B cell (primary cell): ENCODE results near the gene GNG2. TPM values are rescaled to one million over a fixed set of nuclear protein-coding genes. Genes with fewer than 3 reads are reported as not detected.

Source experiments
- ATAC-seq: fragments of 200-7000 bp; cut with Tn5 transposase; one replicate; pipeline ENCODE4 v1.10.0; 2021; ENCODE audit warnings: low read depth, mild to moderate bottlenecking, moderate number of reproducible peaks, moderate library complexity
- CTCF ChIA-PET: fragments of 350-600 bp; sonication (Branson Sonifier 250); formaldehyde crosslinking; loops from one replicate; lab custom pipeline; 2021; ENCODE audit warnings: antibody characterized with exemption, inconsistent platforms; lab: Charles Lee
- POLR2A ChIA-PET: fragments of 350-600 bp; sonication (Branson Sonifier 250); formaldehyde crosslinking; loops from one replicate; lab custom pipeline; 2021; ENCODE audit warnings: antibody characterized with exemption; lab: Charles Lee
- DNase-seq: peaks from one replicate; pipeline ENCODE4 v3.0.0; 2013
- H2AFZ ChIP-seq: 2 replicates; pipeline ENCODE4 v1.6.1; 2012; ENCODE audit warnings: mild to moderate bottlenecking, low read depth, low read length; ENCODE audit not compliant: insufficient read depth, poor library complexity, severe bottlenecking
- H3K27ac ChIP-seq, 2 donors: 1 replicate in 1 of 2; 2 replicates in 1 of 2; pipeline ENCODE4 v1.5.1; 2012 to 2013; ENCODE audit warnings: low read length in 2 of 2, mild to moderate bottlenecking in 2 of 2, moderate library complexity in 1 of 2
- H3K27me3 ChIP-seq, 4 experiments: fragments of 200-600 bp in 1 of 4; sonication (generic) in 1 of 4; replicated peaks in 1 of 4; 1 replicate in 2 of 4; 2 replicates in 2 of 4; pipeline versions ENCODE4 v1.6.1 to v1.7.0; 2013 to 2016; ENCODE audit warnings: low read length in 3 of 4, mild to moderate bottlenecking in 2 of 4, mixed read lengths in 1 of 4, moderate library complexity in 1 of 4; ENCODE audit not compliant: insufficient read depth in 4 of 4, control insufficient read depth in 3 of 4; ENCODE audit errors: control extremely low read depth in 1 of 4
- H3K36me3 ChIP-seq, 2 experiments: replicated peaks in 1 of 2; 1 replicate in 1 of 2; 2 replicates in 1 of 2; pipeline versions ENCODE4 v1.6.1 to v1.7.1; 2013; ENCODE audit warnings: low read length in 1 of 2; ENCODE audit not compliant: insufficient read depth in 2 of 2, control insufficient read depth in 1 of 2; ENCODE audit errors: control extremely low read depth in 1 of 2, extremely low read depth in 1 of 2
- H3K4me1 ChIP-seq, 2 donors: fragments of 200-600 bp in 1 of 2; sonication (generic) in 1 of 2; 1 replicate in 1 of 2; 2 replicates in 1 of 2; pipeline versions ENCODE4 v1.5.1 to v1.6.1; 2013 to 2017; ENCODE audit warnings: low read length in 2 of 2; ENCODE audit not compliant: control insufficient read depth in 2 of 2, insufficient read depth in 2 of 2
- H3K4me2 ChIP-seq: replicated peaks from 2 replicates; pipeline ENCODE3; 2012; ENCODE audit warnings: mild to moderate bottlenecking, low read depth, low read length; ENCODE audit not compliant: poor library complexity, severe bottlenecking
- H3K4me3 ChIP-seq, 5 experiments: fragments of 200-600 bp in 1 of 5; sonication (generic) in 1 of 5; 1 replicate in 3 of 5; 2 replicates in 2 of 5; pipeline versions ENCODE4 v1.5.1 to v1.7.0; 2011 to 2016; ENCODE audit warnings: low read length in 4 of 5, mild to moderate bottlenecking in 4 of 5, low read depth in 2 of 5, control low read depth in 1 of 5, moderate library complexity in 1 of 5; ENCODE audit not compliant: insufficient read depth in 1 of 5; ENCODE audit errors: control extremely low read depth in 1 of 5, extremely low read depth in 1 of 5
- H3K79me2 ChIP-seq: fragments of 200-600 bp; sonication (generic); one replicate; pipeline ENCODE4 v1.6.0; 2016; ENCODE audit warnings: low read length; ENCODE audit not compliant: control insufficient read depth, insufficient read depth
- H3K9ac ChIP-seq: fragments of 200-600 bp; sonication (generic); 2 replicates; pipeline ENCODE4 v1.6.1; 2017; ENCODE audit warnings: mild to moderate bottlenecking, low read length, moderate library complexity
- H3K9me3 ChIP-seq, 3 donors: one replicate each; pipeline versions ENCODE4 v1.6.1 to v1.7.1; 2013; ENCODE audit warnings: low read length in 2 of 3; ENCODE audit not compliant: control insufficient read depth in 2 of 3, insufficient read depth in 1 of 3; ENCODE audit errors: control extremely low read depth in 1 of 3
- H4K20me1 ChIP-seq: 2 replicates; pipeline ENCODE4 v1.6.0; 2012; ENCODE audit warnings: mild to moderate bottlenecking, low read length; ENCODE audit not compliant: insufficient read depth, control insufficient read depth, poor library complexity, severe bottlenecking
- H3K27ac Mint-ChIP-seq: one replicate; pipeline ENCODE4 v1.8.0; 2021; ENCODE audit warnings: mixed read lengths
- H3K27me3 Mint-ChIP-seq: one replicate; pipeline ENCODE4 v1.8.0; 2021; ENCODE audit warnings: mixed read lengths
- H3K4me1 Mint-ChIP-seq: one replicate; pipeline ENCODE4 v1.8.0; 2021; ENCODE audit warnings: mixed read lengths
- H3K4me3 Mint-ChIP-seq: one replicate; pipeline ENCODE4 v1.8.0; 2021; ENCODE audit warnings: mixed read lengths
- H3K9me3 Mint-ChIP-seq: one replicate; pipeline ENCODE4 v1.8.0; 2022; ENCODE audit warnings: mixed read lengths; ENCODE audit not compliant: insufficient read depth
- CTCF ChIP-seq: fragments of 200-600 bp; IDR thresholded peaks from one replicate; pipeline ENCODE4 v1.8.0; 2022; ENCODE audit warnings: antibody characterized with exemption, mild to moderate bottlenecking
- EZH2 ChIP-seq: IDR thresholded peaks from 2 replicates; pipeline ENCODE4 v1.6.1; 2012; ENCODE audit warnings: borderline replicate concordance, low read depth, mild to moderate bottlenecking, moderate library complexity, low read length; ENCODE audit not compliant: insufficient read depth, poor library complexity, severe bottlenecking
- WGBS: methylation state at CpG from one replicate; pipeline ENCODE4 v1.1.5; 2013; ENCODE audit warnings: missing lambda C conversion rate; ENCODE audit not compliant: insufficient coverage; 5-methylcytosine and 5-hydroxymethylcytosine counted together
- intact Hi-C: fragments of 100-400 bp; cut with micrococcal nuclease; formaldehyde crosslinking; loops from one replicate; pipeline ENCODE4 v1.10.0; 2022
- polyA plus RNA-seq: library from polyadenylated mRNA; depleted of rRNA; stranded (reverse); fragments of >200 nt; gene quantifications from 2 replicates; pipeline ENCODE4 v1.2.3, GENCODE V29; 2012
- total RNA-seq, 2 donors: library from RNA; stranded (reverse); fragments of 120-200 nt in 1 of 2; gene quantifications; 1 replicate in 1 of 2; 2 replicates in 1 of 2; pipeline versions ENCODE4 v1.2.3 to v1.2.4, GENCODE V29; 2013 to 2022

Gene GNG2
- total and polyA plus RNA-seq, 2 donors (not counting 1 experiment from before 2014, with no cell fraction given), result 21.9 to 57.6 TPM

DNA sequence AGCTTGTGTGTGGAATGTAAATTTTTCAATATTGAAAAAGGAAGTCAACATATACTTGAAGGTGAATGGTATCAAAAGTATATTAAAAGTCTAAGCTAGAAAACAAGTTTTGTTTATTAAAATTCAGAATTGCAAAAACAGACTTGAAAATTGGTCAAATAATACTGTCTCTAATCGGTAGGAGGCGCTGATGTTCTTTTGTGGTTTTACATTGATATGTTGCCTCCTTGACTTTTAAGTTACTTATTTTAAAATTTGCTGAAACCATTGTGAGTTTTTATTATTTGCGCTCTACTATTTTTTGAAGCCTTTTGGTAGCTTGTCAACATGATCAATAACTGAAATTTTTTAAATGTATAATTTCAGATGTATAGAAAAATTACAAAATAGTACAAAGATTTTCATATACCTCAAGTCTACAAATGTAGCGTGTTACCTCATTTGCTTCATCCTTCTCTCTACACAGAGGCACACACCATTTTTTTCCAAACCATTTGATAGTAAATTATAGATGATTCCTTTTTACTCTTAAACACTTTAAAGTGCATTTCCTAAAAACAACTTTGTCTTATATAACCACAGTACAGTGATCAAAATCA lies 135.8 kb downstream of the GNG2 start:
- ChIA-PET CTCF (interaction anchor here (0.7 to 4.0 kb wide), 8 partner anchors 12 to 424 kb away, joined by 3 to 20 read pairs (median 4); no protein-coding TSS in a partner anchor), POLR2A (no interaction called here)
- Histone ChIP-seq H2AFZ (no peak overlapping the region), H3K36me3 (peaks cover 11 to 68% of the 10 kb centered on the region in 2 experiments), H3K9me3 (no peaks in the 10 kb centered on the region), H3K9ac (no peak overlapping the region), H4K20me1 (peaks cover 15% of the 10 kb centered on the region), H3K4me1 (peaks cover 0 to 5% of the 10 kb centered on the region in 2 donors), H3K4me2 (no peak overlapping the region), H3K27ac (no peak overlapping the region), H3K4me3 (no peak overlapping the region), H3K27me3 (no peaks in the 10 kb centered on the region), H3K79me2 (peaks cover 34% of the 10 kb centered on the region)
- ATAC-seq (no peak), DNase-seq (peak; percentile 53)
- Mint-ChIP-seq H3K27me3 (no peaks in the 10 kb centered on the region), H3K9me3 (no peaks in the 10 kb centered on the region), H3K4me1 (peaks cover 23% of the 10 kb centered on the region), H3K4me3 (no peak overlapping the region), H3K27ac (no peak overlapping the region)
- whole genome bisulfite sequencing, result no CpG with 5 or more reads among the region's 4 CpGs
- intact Hi-C loops, result loop anchor here (5.0 to 10.0 kb wide), 2 partner anchors 476 to 901 kb away; partner anchors contain the start of gene TRIM9
- TF ChIP-seq CTCF, result peak; percentile 86
- no peak for TF ChIP-seq EZH2

GRCh38 chr14:51998348-51998747 lies 137.9 kb downstream of the GNG2 start:
- no peak overlapping the region for H3K4me2 ChIP-seq
- no peak overlapping the region for H3K4me3 Mint-ChIP-seq
- peaks cover 18% of the 10 kb centered on the region for H3K79me2 ChIP-seq
- no peak for DNase-seq
- intact Hi-C loops, result loop anchor here (5.0 to 10.0 kb wide), 2 partner anchors 474 to 904 kb away; partner anchors contain the start of gene TRIM9
- H3K4me3 ChIP-seq, result no peak overlapping the region
- H3K4me1 Mint-ChIP-seq, result peaks cover 12% of the 10 kb centered on the region
- ChIA-PET CTCF (no interaction called here), POLR2A (no interaction called here)
- peaks cover 21% of the 10 kb centered on the region for H4K20me1 ChIP-seq
- H3K9ac ChIP-seq, result no peak overlapping the region
- no peak for TF ChIP-seq CTCF
- no peak for TF ChIP-seq EZH2
- H3K27ac Mint-ChIP-seq, result no peak overlapping the region
- no peaks in the 10 kb centered on the region for H3K27me3 Mint-ChIP-seq
- H3K27ac ChIP-seq, result no peak overlapping the region
- H3K36me3 ChIP-seq, result peaks cover 17 to 78% of the 10 kb centered on the region in 2 experiments
- ATAC-seq, result no peak
- H3K9me3 ChIP-seq, result no peaks in the 10 kb centered on the region
- no peak overlapping the region for H2AFZ ChIP-seq
- no peaks in the 10 kb centered on the region for H3K9me3 Mint-ChIP-seq
- no peaks in the 10 kb centered on the region for H3K27me3 ChIP-seq
- peaks cover 0 to 3% of the 10 kb centered on the region in 2 donors for H3K4me1 ChIP-seq
